Measurements from ENCODE around the gene CSNK2A1. TPM values are rescaled to one million over a fixed set of nuclear protein-coding genes. Genes with fewer than 3 reads are reported as not detected.

Gene CSNK2A1
- total RNA-seq, 1 experiment from 2014 or later, result 110 TPM

DNA sequence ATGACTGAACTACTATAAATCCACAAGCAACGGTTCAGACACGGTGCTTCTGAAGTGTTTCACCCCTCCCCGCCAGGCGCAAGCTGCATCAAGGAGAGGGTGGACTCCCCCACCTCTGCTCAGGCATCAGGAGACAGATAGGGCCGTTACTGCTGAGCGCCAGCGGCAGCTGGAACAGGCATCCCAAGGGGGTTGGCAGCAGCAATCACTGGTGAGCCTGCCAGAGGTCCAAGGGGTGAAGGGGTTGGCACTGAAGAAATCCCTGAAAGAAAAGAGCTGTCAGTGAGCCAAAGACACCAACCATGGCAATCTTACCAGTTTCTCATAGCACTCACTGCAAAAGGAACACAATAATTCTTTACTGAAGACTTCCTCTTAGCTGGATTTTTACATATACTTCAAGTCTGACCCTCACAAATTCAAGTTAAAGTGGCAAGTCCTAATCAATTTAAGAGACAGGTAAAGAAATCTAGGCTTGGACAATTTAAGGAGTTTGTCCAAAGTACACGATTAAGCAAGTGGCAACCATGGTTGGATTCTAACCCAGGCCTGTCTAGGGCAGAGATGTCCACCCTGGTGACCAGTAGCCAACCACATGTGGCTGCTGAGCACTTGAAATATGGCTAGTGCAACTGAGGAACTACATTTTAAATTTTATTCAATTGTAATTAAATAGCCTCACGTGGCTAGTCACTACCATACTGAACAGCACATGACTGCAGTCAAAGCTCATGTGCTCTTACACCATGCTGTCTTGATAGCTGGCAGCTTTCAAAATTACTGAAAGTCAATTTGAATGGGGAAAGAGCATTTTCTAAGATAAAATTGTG, 59.6 kb downstream of the CSNK2A1 start:
- H3K4me1 Mint-ChIP-seq (ENCODE audit: low read depth, unreplicated experiment), result peaks cover 5% of the 10 kb centered on the region

DNA sequence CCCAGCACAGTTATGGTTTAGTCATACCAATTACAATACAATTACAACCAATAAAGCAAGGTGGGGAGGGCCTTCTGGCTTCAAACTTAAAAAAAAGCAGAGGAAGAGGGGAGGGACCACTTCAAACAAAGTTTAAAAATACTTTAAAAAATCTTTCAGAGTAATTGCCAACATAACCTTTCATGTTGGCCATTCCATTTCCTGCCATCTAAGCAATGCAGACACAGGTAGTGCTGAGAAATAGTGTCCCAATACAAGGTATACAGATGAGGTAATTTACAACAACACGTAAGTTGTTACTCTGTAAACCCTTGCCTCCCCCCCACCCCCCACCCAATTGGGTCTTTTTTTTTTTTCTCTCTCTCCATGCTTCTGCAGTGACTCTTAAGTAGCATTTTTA, 62.4 kb downstream of the CSNK2A1 start:
- BruUV-seq (replicated peaks), result no TSS peak
- CTCF ChIA-PET, result no interaction called here

More for the DNA sequence above, 59.6 kb downstream of the CSNK2A1 start:
- TF ChIP-seq, protein P1, sequence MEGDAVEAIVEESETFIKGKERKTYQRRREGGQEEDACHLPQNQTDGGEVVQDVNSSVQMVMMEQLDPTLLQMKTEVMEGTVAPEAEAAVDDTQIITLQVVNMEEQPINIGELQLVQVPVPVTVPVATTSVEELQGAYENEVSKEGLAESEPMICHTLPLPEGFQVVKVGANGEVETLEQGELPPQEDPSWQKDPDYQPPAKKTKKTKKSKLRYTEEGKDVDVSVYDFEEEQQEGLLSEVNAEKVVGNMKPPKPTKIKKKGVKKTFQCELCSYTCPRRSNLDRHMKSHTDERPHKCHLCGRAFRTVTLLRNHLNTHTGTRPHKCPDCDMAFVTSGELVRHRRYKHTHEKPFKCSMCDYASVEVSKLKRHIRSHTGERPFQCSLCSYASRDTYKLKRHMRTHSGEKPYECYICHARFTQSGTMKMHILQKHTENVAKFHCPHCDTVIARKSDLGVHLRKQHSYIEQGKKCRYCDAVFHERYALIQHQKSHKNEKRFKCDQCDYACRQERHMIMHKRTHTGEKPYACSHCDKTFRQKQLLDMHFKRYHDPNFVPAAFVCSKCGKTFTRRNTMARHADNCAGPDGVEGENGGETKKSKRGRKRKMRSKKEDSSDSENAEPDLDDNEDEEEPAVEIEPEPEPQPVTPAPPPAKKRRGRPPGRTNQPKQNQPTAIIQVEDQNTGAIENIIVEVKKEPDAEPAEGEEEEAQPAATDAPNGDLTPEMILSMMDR (IDR thresholded peaks at IDR 0.05; ENCODE audit: unreplicated experiment), result no peak
- intact Hi-C loops (cut with micrococcal nuclease; ENCODE audit: unreplicated experiment), result no loop called here
- CTCF ChIA-PET, result interaction anchor here (0.6 kb wide), 1 partner anchor 848 kb away, joined by 6 read pairs; no protein-coding TSS in a partner anchor
- Mint-ChIP-seq H3K36me3 (ENCODE audit: insufficient read depth, unreplicated experiment) (peaks cover 50% of the 10 kb centered on the region), H3K27me3 (ENCODE audit: unreplicated experiment) (no peaks in the 10 kb centered on the region), H3K9me3 (ENCODE audit: low read depth, unreplicated experiment) (no peaks in the 10 kb centered on the region), H3K4me3 (ENCODE audit: low read depth, unreplicated experiment) (no peak overlapping the region), H3K27ac (ENCODE audit: unreplicated experiment) (no peak overlapping the region)
- DNase-seq, result no peak
- BruUV-seq (replicated peaks), result no TSS peak

DNA sequence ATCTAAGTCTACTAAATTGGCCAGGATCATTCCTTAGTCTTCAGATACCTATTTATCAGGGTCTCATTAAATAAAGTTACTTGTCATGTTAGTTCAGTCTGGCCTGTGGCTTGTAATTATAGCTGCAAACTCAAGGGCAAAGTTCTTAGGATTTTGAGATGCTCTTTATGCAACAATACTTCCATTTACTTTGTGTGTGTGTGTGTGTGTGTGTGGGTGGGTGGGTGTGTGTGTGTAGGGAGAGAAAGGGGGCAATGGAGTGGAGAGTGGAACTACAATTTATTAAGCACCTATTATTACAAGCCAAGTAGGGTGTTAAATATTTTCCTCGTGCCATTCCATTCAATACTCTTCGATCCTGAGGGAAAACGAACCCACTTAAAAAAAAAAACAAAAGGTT, 63.5 kb downstream of the CSNK2A1 start:
- Mint-ChIP-seq H3K27ac (ENCODE audit: unreplicated experiment) (no peak overlapping the region), H3K4me1 (ENCODE audit: low read depth, unreplicated experiment) (peaks cover 8% of the 10 kb centered on the region), H3K9me3 (ENCODE audit: low read depth, unreplicated experiment) (no peaks in the 10 kb centered on the region), H3K36me3 (ENCODE audit: insufficient read depth, unreplicated experiment) (peaks cover 58% of the 10 kb centered on the region), H3K4me3 (ENCODE audit: low read depth, unreplicated experiment) (no peak overlapping the region), H3K27me3 (ENCODE audit: unreplicated experiment) (no peaks in the 10 kb centered on the region)
- BruUV-seq (replicated peaks), result no TSS peak
- DNase-seq, result no peak
- CTCF ChIA-PET, result no interaction called here
- TF ChIP-seq, protein P1 (IDR thresholded peaks at IDR 0.05; ENCODE audit: unreplicated experiment), result no peak
- intact Hi-C loops (cut with micrococcal nuclease; ENCODE audit: unreplicated experiment), result no loop called here

More for the DNA sequence above, 62.4 kb downstream of the CSNK2A1 start:
- TF ChIP-seq, protein P1 (IDR thresholded peaks at IDR 0.05; ENCODE audit: unreplicated experiment), result no peak
- intact Hi-C loops (cut with micrococcal nuclease; ENCODE audit: unreplicated experiment), result no loop called here
- no peaks in the 10 kb centered on the region for H3K27me3 Mint-ChIP-seq (ENCODE audit: unreplicated experiment)
- no peak overlapping the region for H3K27ac Mint-ChIP-seq (ENCODE audit: unreplicated experiment)
- DNase-seq, result no peak
- no peaks in the 10 kb centered on the region for H3K9me3 Mint-ChIP-seq (ENCODE audit: low read depth, unreplicated experiment)
- H3K4me3 Mint-ChIP-seq (ENCODE audit: low read depth, unreplicated experiment), result no peak overlapping the region
- H3K36me3 Mint-ChIP-seq (ENCODE audit: insufficient read depth, unreplicated experiment), result peaks cover 58% of the 10 kb centered on the region
- H3K4me1 Mint-ChIP-seq (ENCODE audit: low read depth, unreplicated experiment), result peaks cover 8% of the 10 kb centered on the region

DNA sequence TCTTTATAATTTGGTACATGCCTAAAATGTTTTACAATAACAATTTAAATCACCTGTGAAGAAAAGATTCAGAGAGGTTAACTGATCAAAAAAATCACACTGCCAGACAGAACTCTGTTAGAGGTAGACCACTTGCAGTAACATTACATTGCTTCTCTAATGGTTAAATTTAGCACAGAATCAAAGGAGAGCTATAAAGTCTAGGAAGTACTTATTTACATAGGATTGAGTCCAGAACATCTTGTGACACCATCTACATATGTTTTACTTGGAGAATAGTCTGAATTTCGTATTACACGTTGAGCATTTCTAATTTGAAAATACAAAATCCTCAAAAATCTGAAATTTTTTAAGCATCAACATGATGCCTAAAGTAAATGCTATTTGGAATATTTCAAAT, 64.1 kb downstream of the CSNK2A1 start:
- Mint-ChIP-seq H3K27me3 (ENCODE audit: unreplicated experiment) (no peaks in the 10 kb centered on the region), H3K36me3 (ENCODE audit: insufficient read depth, unreplicated experiment) (peaks cover 56% of the 10 kb centered on the region), H3K4me1 (ENCODE audit: low read depth, unreplicated experiment) (peaks cover 8% of the 10 kb centered on the region), H3K27ac (ENCODE audit: unreplicated experiment) (peak overlapping the region; percentile 35), H3K4me3 (ENCODE audit: low read depth, unreplicated experiment) (no peak overlapping the region), H3K9me3 (ENCODE audit: low read depth, unreplicated experiment) (no peaks in the 10 kb centered on the region)
- intact Hi-C loops (cut with micrococcal nuclease; ENCODE audit: unreplicated experiment), result loop anchor here (1.0 kb wide), 1 partner anchor 125 kb away; no protein-coding TSS in a partner anchor
- no TSS peak for BruUV-seq (replicated peaks)
- no peak for DNase-seq
- TF ChIP-seq, protein P1 (IDR thresholded peaks at IDR 0.05; ENCODE audit: unreplicated experiment), result no peak
- CTCF ChIA-PET, result no interaction called here

Data from Calu3 (cell line).